Thymus (tissue), 11 donors: ENCODE results near the gene LRRFIP1. TPM values are rescaled to one million over a fixed set of nuclear protein-coding genes. Genes with fewer than 3 reads are reported as not detected.

Experiments
- DNase-seq, 9 donors: peaks; one replicate each; pipeline ENCODE4 v3.0.0-alpha.2; 2013; ENCODE audit warnings: low spot score in 9 of 9, low read depth in 6 of 9, missing footprints in 1 of 9
- H3K27ac ChIP-seq, 2 donors: one replicate each; pipeline ENCODE4 v1.5.1; 2013; ENCODE audit warnings: control low read depth in 1 of 2, low read depth in 1 of 2, low read length in 1 of 2, mild to moderate bottlenecking in 1 of 2, moderate library complexity in 1 of 2
- H3K27me3 ChIP-seq, 2 donors: one replicate each; pipeline ENCODE4 v1.5.1; 2013; ENCODE audit warnings: low read length in 1 of 2; ENCODE audit not compliant: control insufficient read depth in 2 of 2, insufficient read depth in 1 of 2
- H3K36me3 ChIP-seq, 2 donors: one replicate each; pipeline ENCODE4 v1.5.1; 2013; ENCODE audit warnings: low read length in 1 of 2, mild to moderate bottlenecking in 1 of 2, moderate library complexity in 1 of 2; ENCODE audit not compliant: control insufficient read depth in 2 of 2, insufficient read depth in 2 of 2
- H3K4me1 ChIP-seq, 2 donors: one replicate each; pipeline ENCODE4 v1.5.1; 2013; ENCODE audit warnings: low read length in 2 of 2; ENCODE audit not compliant: control insufficient read depth in 2 of 2, insufficient read depth in 2 of 2
- H3K4me3 ChIP-seq, 2 donors: one replicate each; pipeline ENCODE4 v1.5.1; 2013; ENCODE audit warnings: low read length in 2 of 2, control low read depth in 1 of 2, mild to moderate bottlenecking in 1 of 2
- H3K9me3 ChIP-seq, 2 donors: one replicate each; pipeline ENCODE4 v1.5.1; 2013; ENCODE audit warnings: low read length in 1 of 2, mild to moderate bottlenecking in 1 of 2; ENCODE audit not compliant: control insufficient read depth in 2 of 2, insufficient read depth in 1 of 2
- WGBS: extraction: QIAGEN DNeasy Blood & Tissue Kit; methylation state at CpG from one replicate; pipeline ENCODE4 v1.1.7; 2013; 5-methylcytosine and 5-hydroxymethylcytosine counted together
- polyA plus RNA-seq: library from polyadenylated mRNA; stranded (reverse); fragments of 200-250 nt; gene quantifications from one replicate; pipeline ENCODE4 v1.2.3, GENCODE V29; 2013
- total RNA-seq: library from RNA; stranded (reverse); fragments of 120-200 nt; gene quantifications from one replicate; pipeline ENCODE4 v1.2.4, GENCODE V29; 2013
- donor health status: healthy.

Gene LRRFIP1
- total and polyA plus RNA-seq, 2 donors = 31.0 to 62.6 TPM

GRCh38 chr2:237651761-237652160 lies 24.4 kb downstream of the LRRFIP1 start:
- DNase-seq = no peak
- no peak overlapping the region for H3K27ac ChIP-seq
- WGBS = 95% methylated on average over 10 of the region's 10 CpGs
- no peaks in the 10 kb centered on the region for H3K4me1 ChIP-seq
- H3K36me3 ChIP-seq = no peaks in the 10 kb centered on the region
- no peak overlapping the region for H3K4me3 ChIP-seq
- H3K9me3 ChIP-seq = no peaks in the 10 kb centered on the region
- H3K27me3 ChIP-seq = peaks cover 0 to 3% of the 10 kb centered on the region in 2 donors

- WGBS = 95% methylated on average over 3 of the region's 3 CpGs
- H3K9me3 ChIP-seq = no peaks in the 10 kb centered on the region
- H3K4me1 ChIP-seq = no peaks in the 10 kb centered on the region
- H3K27ac ChIP-seq = no peak overlapping the region
- H3K4me3 ChIP-seq = no peak overlapping the region
- peaks cover 0 to 3% of the 10 kb centered on the region in 2 donors for H3K27me3 ChIP-seq
- H3K36me3 ChIP-seq = no peaks in the 10 kb centered on the region
- DNase-seq = no peak
Measured at GRCh38 chr2:237652181-237652580, 24.8 kb downstream of the LRRFIP1 start.

GRCh38 chr2:237652854-237653253 lies 25.5 kb downstream of the LRRFIP1 start:
- Histone ChIP-seq H3K36me3 (no peaks in the 10 kb centered on the region), H3K4me1 (no peaks in the 10 kb centered on the region), H3K9me3 (no peaks in the 10 kb centered on the region), H3K27me3 (peaks cover 0 to 3% of the 10 kb centered on the region in 2 donors), H3K27ac (no peak overlapping the region), H3K4me3 (no peak overlapping the region)
- WGBS = 88% methylated on average over 2 of the region's 2 CpGs
- no peak for DNase-seq

- DNase-seq = no peak
- Histone ChIP-seq H3K9me3 (no peaks in the 10 kb centered on the region), H3K4me1 (no peaks in the 10 kb centered on the region), H3K27ac (no peak overlapping the region), H3K36me3 (no peaks in the 10 kb centered on the region), H3K27me3 (peaks cover 0 to 3% of the 10 kb centered on the region in 2 donors), H3K4me3 (no peak overlapping the region)
- WGBS = 71% methylated on average over 5 of the region's 5 CpGs
Measured at GRCh38 chr2:237653776-237654558, 26.6 kb downstream of the LRRFIP1 start.

- Histone ChIP-seq H3K4me3 (no peak overlapping the region), H3K27ac (no peak overlapping the region), H3K9me3 (no peaks in the 10 kb centered on the region), H3K27me3 (peaks cover 0 to 3% of the 10 kb centered on the region in 2 donors), H3K36me3 (no peaks in the 10 kb centered on the region), H3K4me1 (peaks cover 0 to under 1% of the 10 kb centered on the region in 2 donors)
- 87% methylated on average over 5 of the region's 5 CpGs for WGBS
- DNase-seq = no peak
Measured at GRCh38 chr2:237657063-237657462, 29.7 kb downstream of the LRRFIP1 start.

- DNase-seq = no peak
- H3K4me3 ChIP-seq = no peak overlapping the region
- H3K9me3 ChIP-seq = no peaks in the 10 kb centered on the region
- no peak overlapping the region for H3K27ac ChIP-seq
- 89% methylated on average over 5 of the region's 5 CpGs for WGBS
- H3K4me1 ChIP-seq = peaks cover 0 to 10% of the 10 kb centered on the region in 2 donors
- H3K27me3 ChIP-seq = peaks cover 0 to 16% of the 10 kb centered on the region in 2 donors
- no peaks in the 10 kb centered on the region for H3K36me3 ChIP-seq
Measured at GRCh38 chr2:237660381-237660900, 33.1 kb downstream of the LRRFIP1 start.

- H3K4me1 ChIP-seq = peaks cover 0 to 10% of the 10 kb centered on the region in 2 donors
- peaks cover 0 to 16% of the 10 kb centered on the region in 2 donors for H3K27me3 ChIP-seq
- 87% methylated on average over 6 of the region's 6 CpGs for WGBS
- H3K9me3 ChIP-seq = no peaks in the 10 kb centered on the region
- H3K27ac ChIP-seq = no peak overlapping the region
- DNase-seq = no peak
- no peaks in the 10 kb centered on the region for H3K36me3 ChIP-seq
- no peak overlapping the region for H3K4me3 ChIP-seq
Measured at GRCh38 chr2:237661270-237661669, 33.9 kb downstream of the LRRFIP1 start.

GRCh38 chr2:237661799-237662328 lies 34.5 kb downstream of the LRRFIP1 start:
- Histone ChIP-seq H3K4me3 (no peak overlapping the region), H3K9me3 (no peaks in the 10 kb centered on the region), H3K4me1 (peaks cover 0 to 10% of the 10 kb centered on the region in 2 donors), H3K36me3 (no peaks in the 10 kb centered on the region), H3K27me3 (peaks cover 0 to 16% of the 10 kb centered on the region in 2 donors), H3K27ac (no peak overlapping the region)
- DNase-seq = no peak
- 90% methylated on average over 11 of the region's 11 CpGs for WGBS

- no peaks in the 10 kb centered on the region for H3K36me3 ChIP-seq
- no peak overlapping the region for H3K4me3 ChIP-seq
- DNase-seq = peak in 4 of 9 donors; percentile 13 to 45 (median 21)
- no peak overlapping the region for H3K27ac ChIP-seq
- H3K9me3 ChIP-seq = no peaks in the 10 kb centered on the region
- H3K4me1 ChIP-seq = peaks cover 0 to 10% of the 10 kb centered on the region in 2 donors
- H3K27me3 ChIP-seq = peaks cover 0 to 16% of the 10 kb centered on the region in 2 donors
- 35% methylated on average over 13 of the region's 13 CpGs for WGBS
Measured at GRCh38 chr2:237662671-237663093, 35.3 kb downstream of the LRRFIP1 start.
